Stimulated activated CD8-positive, alpha-beta memory T cell treated with anti-CD3 and anti-CD28 coated beads, Interleukin-12 subunit alpha, Interleukin-12 subunit beta, amount 100 ng/mL, for 24 hours (primary cell): Measurements from ENCODE around the gene VASN.

Source experiments
- DNase-seq: peaks from one replicate; pipeline ENCODE4 v3.0.0-alpha.2; 2020; ENCODE audit errors: extremely low read depth

Gene VASN

DNA sequence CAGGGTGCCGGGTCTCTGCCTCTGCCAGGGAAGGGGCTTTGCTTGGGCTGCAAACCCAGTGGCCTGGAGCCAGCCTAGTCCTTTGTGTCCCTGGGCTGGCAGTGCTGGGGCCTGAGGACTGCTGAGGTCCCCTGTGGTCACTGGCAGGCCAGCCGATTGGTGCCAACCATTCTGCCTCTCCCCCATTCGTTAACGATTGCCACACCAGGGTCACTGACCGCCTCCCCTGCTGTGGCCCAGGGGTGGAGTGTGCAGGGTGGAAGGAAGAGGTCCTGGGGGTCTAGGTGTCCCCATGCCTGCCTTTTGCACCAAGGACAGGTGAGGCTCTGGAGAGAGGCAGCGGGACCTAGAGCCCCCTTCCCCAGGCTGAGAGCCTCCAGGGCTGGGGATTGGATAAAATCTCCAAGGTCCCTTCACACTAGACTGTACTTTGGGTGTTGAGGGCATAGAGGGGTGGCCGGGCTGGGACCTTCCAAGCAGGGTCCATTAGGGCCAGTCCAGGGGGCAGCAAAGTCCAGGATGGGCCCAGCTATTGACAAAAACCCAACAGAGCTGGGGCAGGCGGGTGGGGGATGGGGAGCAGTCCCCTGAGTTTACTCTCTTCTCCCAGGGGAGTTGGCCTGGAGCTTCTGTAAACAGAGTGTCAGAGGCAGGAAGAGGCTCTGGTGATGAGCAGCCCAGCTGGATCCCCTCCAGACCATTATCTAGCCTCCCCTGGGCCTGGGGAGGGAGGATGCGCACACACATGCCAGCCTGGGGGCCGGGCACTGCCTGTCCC lies 1.1 kb downstream of the VASN start:
- no peak for DNase-seq

DNA sequence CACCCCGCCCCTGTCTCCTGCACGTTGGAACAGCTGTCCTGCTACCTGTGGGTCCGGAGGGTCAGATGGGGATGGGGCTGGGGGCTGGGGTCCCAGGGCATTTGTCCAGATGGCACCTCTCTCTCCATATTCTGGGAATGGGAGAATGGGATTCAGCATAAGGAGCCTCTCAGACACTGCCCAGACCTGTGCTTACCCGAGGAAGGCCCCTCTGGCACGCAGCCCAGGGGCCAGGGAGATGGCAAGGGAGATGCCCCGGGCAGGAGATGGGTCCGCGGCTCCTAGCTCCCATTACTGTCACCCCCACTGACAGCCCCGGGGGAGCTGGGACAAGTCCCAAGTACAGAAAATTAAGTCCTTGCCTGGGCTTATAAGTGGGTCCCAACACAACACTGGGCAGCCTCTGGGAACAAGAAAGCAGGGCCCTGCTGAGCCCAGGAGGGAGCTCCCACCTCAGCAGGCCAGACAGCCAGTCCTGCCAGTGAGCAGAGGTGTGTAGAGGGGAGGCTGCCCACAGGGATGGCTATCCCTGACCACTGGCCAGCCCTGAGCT lies 1.8 kb downstream of the VASN start:
- no peak for DNase-seq

DNA sequence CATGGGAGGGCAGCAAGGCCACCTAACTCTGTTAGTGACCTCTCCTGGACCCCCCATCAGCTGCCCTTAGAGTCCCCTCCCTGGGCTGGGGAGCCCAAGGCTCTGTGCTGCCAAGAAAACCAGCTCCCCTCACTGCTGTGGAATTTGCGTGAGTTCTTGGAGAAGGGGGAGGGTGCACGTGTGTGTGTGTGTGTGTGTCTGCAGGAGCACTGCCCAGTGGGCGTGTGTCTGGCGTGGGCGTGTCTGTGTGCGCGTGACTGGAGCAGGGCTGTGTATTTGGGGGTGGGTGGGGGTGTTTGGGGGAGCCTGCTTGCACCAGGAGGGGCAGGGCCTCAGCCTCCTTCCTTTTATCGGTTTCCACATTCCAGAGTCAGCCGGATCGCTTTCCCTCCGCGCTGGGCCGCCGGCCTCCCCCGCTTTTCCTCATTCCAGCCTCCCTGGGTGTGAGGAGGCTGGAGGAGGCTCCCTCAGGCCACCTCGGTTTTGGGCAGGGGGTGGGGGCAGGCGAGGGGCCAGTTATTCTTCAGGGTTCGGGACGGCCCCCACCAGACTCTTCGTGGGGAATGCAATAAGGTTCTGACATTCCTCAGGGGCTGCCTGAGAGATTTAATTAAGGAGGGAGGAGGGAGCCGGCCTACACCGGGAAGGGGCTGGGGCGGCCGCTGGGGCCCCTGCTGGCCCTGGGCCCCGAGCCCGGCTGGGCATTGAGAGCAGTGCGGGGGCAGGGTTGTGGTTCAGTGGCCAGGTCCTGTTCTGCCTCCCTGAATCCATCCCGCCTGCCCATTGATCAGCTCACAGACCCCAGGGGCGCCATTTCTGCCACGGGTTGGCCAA lies 2.5 kb downstream of the VASN start:
- no peak for DNase-seq

DNA sequence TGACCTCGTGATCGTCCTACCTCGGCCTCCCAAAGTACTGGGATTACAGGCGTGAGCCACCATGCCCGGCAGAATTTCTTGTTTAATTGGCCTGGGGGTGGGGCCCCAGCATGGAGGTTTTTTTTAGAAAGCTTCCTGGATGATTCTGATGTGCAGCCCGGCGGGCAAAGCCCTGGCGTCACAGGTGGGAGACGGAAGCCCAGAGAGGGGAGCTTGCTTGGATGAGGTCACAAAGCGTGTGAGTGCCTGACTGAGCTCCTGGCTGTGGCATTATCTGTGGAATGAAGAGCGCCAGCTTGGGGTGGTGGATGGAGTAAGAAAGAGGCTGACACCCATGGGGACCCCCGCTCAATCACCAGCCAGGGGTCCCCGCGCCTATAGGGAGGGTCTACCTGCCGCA lies 4.1 kb downstream of the VASN start:
- DNase-seq, result no peak

DNA sequence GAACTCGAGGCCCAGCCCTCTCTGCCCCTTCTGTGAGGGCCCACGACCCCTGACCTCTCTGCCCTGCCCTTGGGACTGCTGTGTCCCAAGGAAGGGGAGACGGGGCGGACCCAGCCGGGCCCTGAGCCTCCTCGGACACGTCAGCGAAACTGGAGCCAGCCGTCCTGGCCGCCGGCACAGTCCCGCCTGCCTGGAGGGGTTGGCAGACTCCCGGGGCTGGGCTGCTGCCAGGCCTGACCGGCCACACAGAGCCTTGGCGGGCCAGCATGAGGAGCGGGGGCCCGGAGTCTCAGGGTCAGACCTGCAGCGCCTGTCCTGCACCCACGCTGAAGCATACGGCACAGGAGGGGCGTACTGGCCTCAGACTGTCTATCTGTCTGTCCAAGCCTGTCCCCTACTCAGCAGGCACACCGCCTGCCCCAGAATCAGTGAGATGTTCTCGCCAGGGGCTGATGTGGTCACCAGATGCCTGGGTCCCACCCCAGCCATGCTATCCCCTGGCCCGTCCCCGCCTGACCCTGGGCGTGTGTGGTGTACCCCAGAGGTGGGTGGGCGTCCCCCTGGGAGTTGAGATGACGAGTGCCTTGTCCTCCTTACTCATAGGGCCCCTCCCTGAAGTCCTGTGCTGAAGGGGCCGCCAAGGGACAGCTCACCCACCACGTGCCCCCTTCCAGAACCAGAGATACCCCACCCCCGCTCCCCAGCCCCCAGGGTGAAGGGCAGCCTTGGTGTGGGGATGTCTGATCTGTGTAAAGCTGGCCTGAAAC lies 4.7 kb downstream of the VASN start:
- DNase-seq, result no peak

DNA sequence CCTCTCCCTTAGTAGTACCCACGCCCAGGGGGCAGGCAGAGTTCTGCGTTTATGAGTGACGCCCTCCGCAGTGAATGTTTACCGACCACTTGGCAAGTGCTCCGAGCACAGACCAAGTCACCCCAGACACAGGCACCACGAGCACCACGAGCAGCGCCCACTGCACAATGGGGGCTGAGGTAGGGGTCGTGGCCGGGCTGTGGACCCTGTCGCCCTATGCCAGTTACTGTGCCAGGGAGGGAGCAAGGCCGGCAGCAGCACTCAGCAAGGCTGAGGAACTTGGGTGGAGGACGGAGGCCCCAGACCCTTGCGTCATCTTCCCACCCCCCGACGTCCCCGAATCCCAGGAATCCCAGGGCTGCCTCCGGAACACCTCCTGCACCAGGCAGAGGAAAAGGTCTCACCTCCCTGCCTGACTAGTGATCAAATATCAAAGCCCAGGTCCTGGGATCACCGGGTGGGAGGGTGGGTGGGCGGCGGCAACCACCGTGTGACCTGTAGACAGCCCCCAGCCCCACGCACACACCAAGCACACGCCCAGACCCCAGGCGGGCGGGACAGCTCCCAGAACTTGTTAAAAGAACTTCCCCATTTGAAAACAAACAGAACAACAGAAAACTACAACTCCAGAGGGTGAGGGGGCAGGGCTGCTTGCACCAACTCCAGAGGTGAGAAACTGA lies 5.4 kb downstream of the VASN start:
- no peak for DNase-seq

DNA sequence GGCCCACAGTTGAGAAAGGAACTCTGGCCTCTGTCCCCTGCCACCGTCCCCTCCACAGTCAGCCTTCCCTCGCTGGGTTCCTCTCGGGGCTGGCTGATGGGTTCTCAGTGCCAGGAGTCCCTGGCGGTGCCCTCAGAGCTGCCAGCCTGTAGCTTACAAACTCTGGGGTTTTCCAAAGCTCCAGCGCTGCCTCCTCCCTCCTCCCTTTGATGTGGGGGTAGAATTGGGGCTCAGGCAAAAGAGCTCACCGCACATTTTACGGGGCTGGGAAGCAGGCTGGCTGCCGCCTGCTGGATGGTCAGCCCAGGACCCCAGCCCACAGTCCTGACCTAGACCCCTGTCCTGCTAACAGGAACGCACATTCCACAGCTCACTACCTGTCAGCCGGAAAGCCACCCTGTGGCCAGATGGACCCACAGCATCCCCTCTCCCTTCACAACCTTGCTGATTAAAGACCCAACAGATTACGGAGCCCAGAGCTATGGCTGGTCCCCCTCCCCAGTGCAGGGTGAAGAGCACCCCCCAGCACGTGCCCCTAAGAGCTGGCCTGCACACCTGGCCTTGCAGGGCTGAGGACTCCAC lies 6.0 kb downstream of the VASN start:
- no peak for DNase-seq

DNA sequence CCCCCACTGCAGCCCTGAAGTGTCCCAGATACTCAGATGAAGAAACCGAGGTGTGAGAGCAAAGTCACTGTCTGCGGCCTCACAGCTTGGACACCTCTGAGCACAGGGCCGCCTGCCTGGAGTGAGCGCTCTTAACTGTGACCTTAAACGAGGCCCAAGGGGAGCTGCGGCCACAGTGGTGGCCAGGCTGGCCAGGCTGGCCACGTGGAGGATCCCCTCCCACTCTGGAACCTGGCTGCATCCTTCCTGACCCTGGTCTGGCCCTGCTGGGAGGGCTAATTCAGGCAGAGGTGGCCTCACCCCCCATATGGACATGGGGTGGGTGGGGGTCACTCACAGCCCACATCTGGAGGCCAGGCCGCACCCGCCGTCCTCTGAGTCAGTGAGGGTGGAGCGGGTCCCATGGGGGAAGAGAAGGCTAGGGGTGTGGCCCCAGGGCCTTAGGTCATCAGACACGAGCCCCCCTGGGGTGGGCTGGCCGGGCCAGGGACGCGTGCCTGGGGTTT lies 6.6 kb downstream of the VASN start:
- no peak for DNase-seq

DNA sequence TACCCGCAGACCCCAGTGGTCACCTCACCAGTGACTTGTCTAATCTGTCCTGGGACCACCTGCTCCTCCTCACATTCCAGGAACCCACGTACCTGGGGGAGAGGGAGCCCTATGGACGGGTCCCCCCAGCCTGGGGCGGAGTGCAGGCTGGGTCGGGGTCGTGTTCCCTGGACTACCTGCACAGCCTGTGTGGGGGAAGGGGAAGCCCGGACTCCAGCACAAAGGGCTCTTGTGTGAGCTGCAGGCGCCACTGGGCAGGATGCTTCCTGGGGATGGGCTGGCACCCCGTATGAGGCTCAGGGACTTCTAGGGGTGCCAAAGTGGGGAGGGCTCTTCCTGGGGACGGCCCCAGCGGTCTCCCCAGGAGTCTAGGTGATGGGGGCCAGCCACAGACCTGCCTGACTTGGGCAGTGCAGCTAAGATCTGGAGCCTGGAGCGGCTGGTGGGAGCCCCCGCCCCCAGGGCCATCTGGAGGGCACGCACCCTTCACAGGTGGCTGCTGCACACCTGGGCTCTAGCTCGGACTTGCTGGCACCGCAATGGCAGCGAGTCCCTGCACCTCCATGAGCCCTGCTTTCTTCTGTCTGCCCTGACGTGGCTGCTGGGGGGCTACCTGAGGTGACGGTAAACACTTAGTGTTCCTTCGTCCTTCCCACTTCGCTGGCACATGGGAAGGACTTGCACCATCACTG lies 7.5 kb downstream of the VASN start:
- no peak for DNase-seq

DNA sequence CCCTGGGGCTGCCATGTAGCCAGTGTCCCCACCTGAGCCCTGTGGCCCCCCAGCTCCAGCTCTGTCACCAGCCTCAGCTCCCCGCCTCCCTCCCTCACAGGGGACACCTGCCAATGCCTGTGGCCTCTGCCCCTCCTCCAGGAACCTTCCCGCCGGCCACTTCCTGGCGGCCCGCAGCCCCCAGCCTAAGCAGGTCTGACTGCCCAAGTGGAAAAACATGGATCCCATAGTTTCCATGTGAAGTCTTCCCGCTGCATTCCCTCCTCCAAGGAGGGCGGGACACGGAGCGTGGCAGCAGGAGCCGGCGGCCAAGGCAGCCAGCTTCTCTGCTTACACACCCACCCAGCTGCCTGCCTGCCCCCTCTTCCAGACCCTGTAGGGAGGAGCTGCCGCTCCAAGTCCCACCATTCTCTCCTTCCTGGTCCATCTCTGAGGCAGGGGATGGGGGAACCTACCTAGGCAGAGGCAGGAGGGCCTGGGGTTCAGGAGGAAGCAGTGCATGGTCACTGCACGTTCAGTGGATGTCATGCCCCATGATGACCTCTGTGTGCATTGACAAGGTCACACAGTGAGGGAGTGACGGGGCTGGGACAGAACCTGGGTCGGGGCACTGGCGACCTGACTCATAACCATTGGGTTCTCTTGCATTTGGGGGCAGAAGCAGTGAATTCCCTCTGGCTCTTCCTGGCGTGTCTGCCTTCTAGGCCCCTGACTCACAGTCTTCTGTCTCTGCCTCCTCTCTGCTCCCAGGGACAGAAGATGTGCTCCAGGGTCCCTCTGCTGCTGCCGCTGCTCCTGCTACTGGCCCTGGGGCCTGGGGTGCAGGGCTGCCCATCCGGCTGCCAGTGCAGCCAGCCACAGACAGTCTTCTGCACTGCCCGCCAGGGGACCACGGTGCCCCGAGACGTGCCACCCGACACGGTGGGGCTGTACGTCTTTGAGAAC lies 8.7 kb downstream of the VASN start:
- DNase-seq, result no peak

DNA sequence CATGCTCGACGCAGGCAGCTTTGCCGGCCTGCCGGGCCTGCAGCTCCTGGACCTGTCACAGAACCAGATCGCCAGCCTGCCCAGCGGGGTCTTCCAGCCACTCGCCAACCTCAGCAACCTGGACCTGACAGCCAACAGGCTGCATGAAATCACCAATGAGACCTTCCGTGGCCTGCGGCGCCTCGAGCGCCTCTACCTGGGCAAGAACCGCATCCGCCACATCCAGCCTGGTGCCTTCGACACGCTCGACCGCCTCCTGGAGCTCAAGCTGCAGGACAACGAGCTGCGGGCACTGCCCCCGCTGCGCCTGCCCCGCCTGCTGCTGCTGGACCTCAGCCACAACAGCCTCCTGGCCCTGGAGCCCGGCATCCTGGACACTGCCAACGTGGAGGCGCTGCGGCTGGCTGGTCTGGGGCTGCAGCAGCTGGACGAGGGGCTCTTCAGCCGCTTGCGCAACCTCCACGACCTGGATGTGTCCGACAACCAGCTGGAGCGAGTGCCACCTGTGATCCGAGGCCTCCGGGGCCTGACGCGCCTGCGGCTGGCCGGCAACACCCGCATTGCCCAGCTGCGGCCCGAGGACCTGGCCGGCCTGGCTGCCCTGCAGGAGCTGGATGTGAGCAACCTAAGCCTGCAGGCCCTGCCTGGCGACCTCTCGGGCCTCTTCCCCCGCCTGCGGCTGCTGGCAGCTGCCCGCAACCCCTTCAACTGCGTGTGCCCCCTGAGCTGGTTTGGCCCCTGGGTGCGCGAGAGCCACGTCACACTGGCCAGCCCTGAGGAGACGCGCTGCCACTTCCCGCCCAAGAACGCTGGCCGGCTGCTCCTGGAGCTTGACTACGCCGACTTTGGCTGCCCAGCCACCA lies 9.7 kb downstream of the VASN start:
- DNase-seq, result no peak

DNA sequence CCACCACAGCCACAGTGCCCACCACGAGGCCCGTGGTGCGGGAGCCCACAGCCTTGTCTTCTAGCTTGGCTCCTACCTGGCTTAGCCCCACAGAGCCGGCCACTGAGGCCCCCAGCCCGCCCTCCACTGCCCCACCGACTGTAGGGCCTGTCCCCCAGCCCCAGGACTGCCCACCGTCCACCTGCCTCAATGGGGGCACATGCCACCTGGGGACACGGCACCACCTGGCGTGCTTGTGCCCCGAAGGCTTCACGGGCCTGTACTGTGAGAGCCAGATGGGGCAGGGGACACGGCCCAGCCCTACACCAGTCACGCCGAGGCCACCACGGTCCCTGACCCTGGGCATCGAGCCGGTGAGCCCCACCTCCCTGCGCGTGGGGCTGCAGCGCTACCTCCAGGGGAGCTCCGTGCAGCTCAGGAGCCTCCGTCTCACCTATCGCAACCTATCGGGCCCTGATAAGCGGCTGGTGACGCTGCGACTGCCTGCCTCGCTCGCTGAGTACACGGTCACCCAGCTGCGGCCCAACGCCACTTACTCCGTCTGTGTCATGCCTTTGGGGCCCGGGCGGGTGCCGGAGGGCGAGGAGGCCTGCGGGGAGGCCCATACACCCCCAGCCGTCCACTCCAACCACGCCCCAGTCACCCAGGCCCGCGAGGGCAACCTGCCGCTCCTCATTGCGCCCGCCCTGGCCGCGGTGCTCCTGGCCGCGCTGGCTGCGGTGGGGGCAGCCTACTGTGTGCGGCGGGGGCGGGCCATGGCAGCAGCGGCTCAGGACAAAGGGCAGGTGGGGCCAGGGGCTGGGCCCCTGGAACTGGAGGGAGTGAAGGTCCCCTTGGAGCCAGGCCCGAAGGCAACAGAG lies 10.5 kb downstream of the VASN start:
- no peak for DNase-seq

DNA sequence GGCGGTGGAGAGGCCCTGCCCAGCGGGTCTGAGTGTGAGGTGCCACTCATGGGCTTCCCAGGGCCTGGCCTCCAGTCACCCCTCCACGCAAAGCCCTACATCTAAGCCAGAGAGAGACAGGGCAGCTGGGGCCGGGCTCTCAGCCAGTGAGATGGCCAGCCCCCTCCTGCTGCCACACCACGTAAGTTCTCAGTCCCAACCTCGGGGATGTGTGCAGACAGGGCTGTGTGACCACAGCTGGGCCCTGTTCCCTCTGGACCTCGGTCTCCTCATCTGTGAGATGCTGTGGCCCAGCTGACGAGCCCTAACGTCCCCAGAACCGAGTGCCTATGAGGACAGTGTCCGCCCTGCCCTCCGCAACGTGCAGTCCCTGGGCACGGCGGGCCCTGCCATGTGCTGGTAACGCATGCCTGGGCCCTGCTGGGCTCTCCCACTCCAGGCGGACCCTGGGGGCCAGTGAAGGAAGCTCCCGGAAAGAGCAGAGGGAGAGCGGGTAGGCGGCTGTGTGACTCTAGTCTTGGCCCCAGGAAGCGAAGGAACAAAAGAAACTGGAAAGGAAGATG lies 11.2 kb downstream of the VASN start:
- DNase-seq, result no peak

DNA sequence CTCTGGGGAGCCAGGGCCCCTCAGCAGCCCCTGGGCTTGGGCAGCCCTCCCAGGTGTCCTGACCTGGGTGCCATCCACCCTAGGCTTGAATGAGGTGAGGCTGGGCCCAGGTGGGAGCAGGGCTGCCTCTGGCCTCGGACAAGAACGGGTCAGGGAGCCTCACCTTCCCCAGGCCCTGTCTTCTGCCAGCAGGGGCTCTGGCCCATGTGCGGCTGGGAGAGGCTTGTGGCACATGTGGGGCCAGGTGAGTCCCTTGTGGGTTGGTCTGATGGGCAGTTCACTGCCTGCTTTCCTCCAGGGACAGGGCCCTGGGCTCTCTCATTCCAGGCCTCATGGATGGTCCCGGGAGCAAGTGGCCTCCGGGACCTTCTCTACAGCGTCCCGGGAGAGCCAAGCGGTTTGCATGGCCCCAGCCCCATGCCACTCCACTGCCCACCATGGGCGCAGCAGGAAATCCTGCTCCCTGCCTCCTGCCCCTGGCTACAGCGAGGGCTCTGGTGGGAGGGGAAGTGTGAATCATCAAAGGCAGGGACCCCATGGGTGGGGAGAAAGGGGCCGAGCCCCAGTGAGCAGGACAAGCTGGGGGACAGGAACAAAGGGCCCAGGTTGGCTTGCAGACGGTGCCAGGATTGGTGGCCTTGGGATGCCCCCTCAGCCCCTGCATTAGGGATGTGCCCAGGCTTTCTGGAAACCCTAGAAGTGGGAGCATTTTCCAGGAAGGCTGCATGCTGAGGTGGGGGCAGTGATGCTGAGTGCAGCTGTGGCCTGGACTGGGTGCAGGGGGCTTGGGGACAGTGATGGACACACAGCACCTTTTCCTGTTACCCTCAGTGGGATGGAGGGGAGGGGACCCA lies 12.2 kb downstream of the VASN start:
- DNase-seq, result no peak

DNA sequence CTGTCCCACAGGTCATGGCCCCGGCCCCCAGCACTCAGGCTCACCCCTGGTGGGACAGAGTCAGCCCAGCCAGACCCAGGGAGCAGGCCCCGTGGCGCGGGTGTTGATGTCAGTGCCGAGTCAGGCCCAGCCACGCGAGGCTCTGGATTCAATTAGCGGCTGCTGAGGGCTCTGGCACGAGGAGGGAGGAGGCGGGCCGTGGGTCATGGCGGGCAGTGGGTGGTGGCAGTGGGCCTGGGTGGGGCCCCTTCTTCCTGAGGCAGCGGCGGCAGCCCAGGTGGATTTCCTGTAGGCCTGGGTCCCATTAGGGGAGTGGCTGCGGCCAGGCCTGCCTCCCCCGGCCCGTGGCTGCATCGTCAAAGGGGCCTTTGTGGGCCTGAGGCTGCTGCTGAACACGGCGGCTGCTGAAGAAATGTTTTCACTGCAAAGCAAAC lies 12.9 kb downstream of the VASN start:
- no peak for DNase-seq
